Caco-2 (cell line): Measurements from ENCODE around the gene SERTAD2. TPM values are rescaled to one million over a fixed set of nuclear protein-coding genes. Genes with fewer than 3 reads are reported as not detected.

Experiments used
- BruUV-seq: library from RNA; stranded (reverse); fragments of 400-500 nt; replicated peaks from 2 replicates; lab custom pipeline; 2021; lab: Mats Ljungman, UMichigan
- CTCF ChIA-PET: fragments of 300-600 bp; sonication (Branson Sonifier 250); formaldehyde crosslinking; loops from one replicate; lab custom pipeline; 2022; ENCODE audit warnings: antibody characterized with exemption; lab: Charles Lee
- POLR2A ChIA-PET: fragments of 300-600 bp; sonication (Branson Sonifier 250); formaldehyde crosslinking; loops from one replicate; lab custom pipeline; 2022; ENCODE audit warnings: antibody characterized with exemption; lab: Charles Lee
- DNase-seq, 2 experiments: peaks; one replicate each; pipeline versions ENCODE4 v3.0.0 to v3.0.0-alpha.2; 2020 to 2022
- H3K27me3 ChIP-seq: replicated peaks from 2 replicates; pipeline ENCODE4 v1.6.0; 2011; ENCODE audit warnings: low read length; ENCODE audit not compliant: control insufficient read depth, insufficient read depth
- H3K36me3 ChIP-seq: 2 replicates; pipeline ENCODE4 v1.5.1; 2011; ENCODE audit warnings: low read length; ENCODE audit not compliant: control insufficient read depth, insufficient read depth
- H3K4me1 ChIP-seq: fragments of 250-450 bp; sonication (Bioruptor Pico); 2 replicates; pipeline ENCODE4 v1.5.1; 2020; ENCODE audit warnings: mild to moderate bottlenecking
- H3K4me3 ChIP-seq: 2 replicates; pipeline ENCODE4 v1.5.1; 2011; ENCODE audit warnings: low read depth, mild to moderate bottlenecking, control low read depth, low read length
- H3K9me3 ChIP-seq: fragments of 250-450 bp; sonication (Bioruptor Pico); 2 replicates; pipeline ENCODE4 v1.5.1; 2020; ENCODE audit warnings: mild to moderate bottlenecking, moderate library complexity
- H3K27ac Mint-ChIP-seq: one replicate; pipeline ENCODE4 v1.8.0; 2022; ENCODE audit warnings: mixed read lengths; ENCODE audit not compliant: unreplicated experiment
- H3K27me3 Mint-ChIP-seq: one replicate; pipeline ENCODE4 v1.8.0; 2022; ENCODE audit warnings: mixed read lengths; ENCODE audit not compliant: insufficient read depth, unreplicated experiment
- H3K36me3 Mint-ChIP-seq: one replicate; pipeline ENCODE4 v1.8.0; 2022; ENCODE audit warnings: mild to moderate bottlenecking, mixed read lengths; ENCODE audit not compliant: insufficient read depth, unreplicated experiment
- H3K4me1 Mint-ChIP-seq: one replicate; pipeline ENCODE4 v1.8.0; 2022; ENCODE audit warnings: low read depth, mixed read lengths; ENCODE audit not compliant: unreplicated experiment
- H3K4me3 Mint-ChIP-seq: one replicate; pipeline ENCODE4 v1.8.0; 2022; ENCODE audit warnings: mild to moderate bottlenecking, moderate library complexity, mixed read lengths; ENCODE audit not compliant: unreplicated experiment
- H3K9me3 Mint-ChIP-seq: one replicate; pipeline ENCODE4 v1.8.0; 2022; ENCODE audit warnings: mixed read lengths; ENCODE audit not compliant: unreplicated experiment
- intact Hi-C: fragments of 100-400 bp; cut with micrococcal nuclease; formaldehyde crosslinking; loops from one replicate; pipeline ENCODE4 v1.10.0; 2022; ENCODE audit not compliant: unreplicated experiment
- total RNA-seq: library from RNA; stranded (reverse); gene quantifications from 2 replicates; pipeline ENCODE4 v1.2.3, GENCODE V29; 2022
- TF ChIP-seq, protein P1 (sequence below), 2 experiments: fragments of 200-600 bp in 1 of 2; IDR thresholded peaks; 1 replicate in 1 of 2; 2 replicates in 1 of 2; pipeline versions ENCODE4 v1.5.1 to v1.8.0; 2011 to 2022; ENCODE audit warnings: antibody characterized with exemption in 1 of 2, control low read depth in 1 of 2, inconsistent platforms in 1 of 2, low read depth in 1 of 2, low read length in 1 of 2, mild to moderate bottlenecking in 1 of 2, moderate library complexity in 1 of 2; ENCODE audit not compliant: insufficient read depth in 1 of 2, severe bottlenecking in 1 of 2, unreplicated experiment in 1 of 2

The SERTAD2 gene
- total RNA-seq, 1 experiment from 2014 or later, result 25.8 TPM

DNA sequence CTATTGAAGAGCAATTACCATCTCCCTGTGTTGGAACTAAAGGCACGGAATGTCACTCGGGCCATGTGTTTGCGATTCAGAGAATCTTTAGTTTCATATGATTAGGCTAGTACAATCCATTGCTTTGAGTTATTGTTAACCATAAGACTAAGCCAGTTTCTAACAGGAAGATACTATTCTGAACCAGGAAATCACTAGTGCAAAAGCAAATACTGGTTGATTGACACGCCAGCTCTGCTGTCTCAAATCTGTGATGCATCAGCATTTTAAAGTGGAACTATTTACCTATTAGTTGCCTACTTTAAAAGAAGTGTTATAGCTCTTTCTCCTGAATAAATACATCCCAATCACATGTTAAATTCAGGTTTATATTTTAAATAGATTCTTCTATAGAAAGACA lies 67.7 kb downstream of the SERTAD2 start:
- H3K9me3 ChIP-seq, result 0 out of 2 replicates have a peak, but pooled peaks cover 3% of the 10 kb centered on the region
- no peaks in the 10 kb centered on the region for H3K4me1 ChIP-seq
- H3K4me3 Mint-ChIP-seq, result no peak overlapping the region
- no peak overlapping the region for H3K4me3 ChIP-seq
- no TSS peak for BruUV-seq
- H3K36me3 Mint-ChIP-seq, result peaks cover 39% of the 10 kb centered on the region
- CTCF ChIA-PET, result interaction anchor here (1.2 to 1.4 kb wide), 2 partner anchors 62 to 290 kb away, joined by 3 to 4 read pairs; partner anchors contain the start of gene AFTPH
- no peaks in the 10 kb centered on the region for H3K27me3 Mint-ChIP-seq
- no peaks in the 10 kb centered on the region for H3K27me3 ChIP-seq
- no peak for DNase-seq
- no peaks in the 10 kb centered on the region for H3K36me3 ChIP-seq
- H3K9me3 Mint-ChIP-seq, result no peaks in the 10 kb centered on the region
- H3K27ac Mint-ChIP-seq, result no peak overlapping the region
- TF ChIP-seq, protein P1, sequence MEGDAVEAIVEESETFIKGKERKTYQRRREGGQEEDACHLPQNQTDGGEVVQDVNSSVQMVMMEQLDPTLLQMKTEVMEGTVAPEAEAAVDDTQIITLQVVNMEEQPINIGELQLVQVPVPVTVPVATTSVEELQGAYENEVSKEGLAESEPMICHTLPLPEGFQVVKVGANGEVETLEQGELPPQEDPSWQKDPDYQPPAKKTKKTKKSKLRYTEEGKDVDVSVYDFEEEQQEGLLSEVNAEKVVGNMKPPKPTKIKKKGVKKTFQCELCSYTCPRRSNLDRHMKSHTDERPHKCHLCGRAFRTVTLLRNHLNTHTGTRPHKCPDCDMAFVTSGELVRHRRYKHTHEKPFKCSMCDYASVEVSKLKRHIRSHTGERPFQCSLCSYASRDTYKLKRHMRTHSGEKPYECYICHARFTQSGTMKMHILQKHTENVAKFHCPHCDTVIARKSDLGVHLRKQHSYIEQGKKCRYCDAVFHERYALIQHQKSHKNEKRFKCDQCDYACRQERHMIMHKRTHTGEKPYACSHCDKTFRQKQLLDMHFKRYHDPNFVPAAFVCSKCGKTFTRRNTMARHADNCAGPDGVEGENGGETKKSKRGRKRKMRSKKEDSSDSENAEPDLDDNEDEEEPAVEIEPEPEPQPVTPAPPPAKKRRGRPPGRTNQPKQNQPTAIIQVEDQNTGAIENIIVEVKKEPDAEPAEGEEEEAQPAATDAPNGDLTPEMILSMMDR (IDR thresholded peaks at IDR 0.05; ENCODE audit: insufficient read depth in 1 of 2, low read depth in 1 of 2, low read length in 1 of 2, severe bottlenecking in 1 of 2, unreplicated experiment in 1 of 2), result no peak
- intact Hi-C loops, result loop anchor here (2.0 kb wide), 1 partner anchor 287 kb away; no protein-coding TSS in a partner anchor
- no peaks in the 10 kb centered on the region for H3K4me1 Mint-ChIP-seq
- POLR2A ChIA-PET, result interaction anchor here (0.6 kb wide), 1 partner anchor 641 kb away, joined by 11 read pairs; the partner anchor contains the start of gene ACTR2

DNA sequence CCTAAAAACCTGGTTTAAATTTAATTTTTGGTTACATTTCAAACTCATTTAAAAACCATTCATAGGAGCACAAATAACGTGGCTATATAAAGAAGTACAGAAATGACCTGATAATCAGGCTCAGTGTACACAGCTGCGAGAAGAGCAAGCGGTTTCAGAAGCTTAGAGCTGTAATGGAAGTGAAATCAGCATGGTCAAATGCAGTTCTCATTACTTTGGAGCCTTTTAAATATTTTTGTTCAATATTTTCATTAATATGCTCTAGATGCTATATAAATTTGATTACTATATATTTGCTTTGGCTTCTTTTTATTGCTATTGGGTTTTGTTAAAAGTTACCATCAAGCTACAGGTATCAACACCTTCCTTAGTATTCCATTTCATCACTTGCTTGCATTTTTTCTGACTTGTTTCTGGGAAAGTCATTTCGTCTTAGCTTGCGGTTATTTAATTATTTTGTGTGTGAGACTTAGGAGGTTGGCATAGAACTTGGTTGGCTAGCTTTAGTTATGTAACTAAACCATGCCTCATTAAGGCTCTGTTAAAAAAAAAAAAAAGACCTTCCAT lies 70.9 kb downstream of the SERTAD2 start:
- Mint-ChIP-seq H3K27me3 (no peaks in the 10 kb centered on the region), H3K9me3 (no peaks in the 10 kb centered on the region), H3K36me3 (peaks cover 19% of the 10 kb centered on the region), H3K4me3 (no peak overlapping the region), H3K27ac (no peak overlapping the region), H3K4me1 (no peaks in the 10 kb centered on the region)
- BruUV-seq, result no TSS peak
- Histone ChIP-seq H3K36me3 (no peaks in the 10 kb centered on the region), H3K27me3 (no peaks in the 10 kb centered on the region), H3K4me1 (no peaks in the 10 kb centered on the region), H3K4me3 (no peak overlapping the region), H3K9me3 (0 out of 2 replicates have a peak, but pooled peaks cover 3% of the 10 kb centered on the region)
- DNase-seq, result no peak
- TF ChIP-seq, protein P1 (IDR thresholded peaks at IDR 0.05; ENCODE audit: insufficient read depth in 1 of 2, low read depth in 1 of 2, low read length in 1 of 2, severe bottlenecking in 1 of 2, unreplicated experiment in 1 of 2), result no peak
- intact Hi-C loops, result no loop called here
- ChIA-PET POLR2A (interaction anchor here (0.7 kb wide), 1 partner anchor 58 kb away, joined by 7 read pairs; no protein-coding TSS in a partner anchor), CTCF (no interaction called here)

DNA sequence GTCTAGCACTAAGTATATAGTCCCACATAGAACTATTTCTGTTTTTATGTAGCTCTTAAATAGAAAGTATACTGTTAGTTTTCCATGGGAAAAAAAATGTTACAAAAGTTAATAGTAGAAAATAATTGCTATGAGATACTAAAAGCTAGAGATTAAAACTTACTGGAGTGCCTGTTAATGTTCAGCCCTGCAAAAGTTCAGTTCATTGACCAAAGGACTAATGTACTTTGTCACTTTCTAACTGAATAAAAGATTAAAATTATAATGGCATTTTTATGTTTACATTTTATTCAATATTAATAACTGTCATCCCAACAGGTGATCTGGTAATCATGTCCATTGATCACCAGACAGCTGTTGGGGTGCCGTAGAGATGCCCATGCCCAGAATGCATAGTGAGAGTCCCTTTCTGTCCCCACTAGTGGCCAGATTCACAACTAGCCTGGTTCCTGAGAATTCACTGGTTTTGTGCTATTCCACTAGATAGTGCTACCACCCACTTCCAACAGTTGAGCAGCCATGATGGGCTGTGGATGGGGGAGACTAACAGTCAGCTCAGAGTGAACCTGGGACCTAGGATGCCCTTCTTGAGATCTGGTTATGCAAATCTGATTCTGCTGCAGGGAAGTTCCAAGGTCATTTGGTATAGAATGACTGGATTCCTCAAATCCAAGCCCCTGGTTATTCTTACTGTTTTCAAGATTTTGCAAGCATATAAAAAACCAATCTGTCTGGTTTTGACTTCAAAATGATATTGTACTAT lies 71.8 kb downstream of the SERTAD2 start:
- Mint-ChIP-seq H3K27ac (no peak overlapping the region), H3K9me3 (no peaks in the 10 kb centered on the region), H3K4me1 (no peaks in the 10 kb centered on the region), H3K27me3 (no peaks in the 10 kb centered on the region), H3K36me3 (peaks cover 14% of the 10 kb centered on the region), H3K4me3 (no peak overlapping the region)
- H3K27me3 ChIP-seq, result no peaks in the 10 kb centered on the region
- ChIA-PET CTCF (no interaction called here), POLR2A (no interaction called here)
- no peaks in the 10 kb centered on the region for H3K36me3 ChIP-seq
- no TSS peak for BruUV-seq
- H3K4me1 ChIP-seq, result no peaks in the 10 kb centered on the region
- TF ChIP-seq, protein P1 (IDR thresholded peaks at IDR 0.05; ENCODE audit: insufficient read depth in 1 of 2, low read depth in 1 of 2, low read length in 1 of 2, severe bottlenecking in 1 of 2, unreplicated experiment in 1 of 2), result no peak
- DNase-seq, result no peak
- intact Hi-C loops, result no loop called here
- 0 out of 2 replicates have a peak, but pooled peaks cover 3% of the 10 kb centered on the region for H3K9me3 ChIP-seq
- H3K4me3 ChIP-seq, result no peak overlapping the region
